NB4 (cell line): ENCODE results near the gene CD3E.

Experiments used
- CTCF ChIP-seq: IDR thresholded peaks from one replicate; pipeline ENCODE4 v1.5.1; 2012; ENCODE audit warnings: low read depth, low read length
- MYC ChIP-seq: IDR thresholded peaks from 2 replicates; pipeline ENCODE4 v1.6.1; 2011; ENCODE audit warnings: low read depth, low read length
- POLR2A ChIP-seq: IDR thresholded peaks from 2 replicates; pipeline ENCODE4 v1.6.1; 2011; ENCODE audit warnings: mild to moderate bottlenecking; ENCODE audit not compliant: insufficient read length; ENCODE audit errors: extremely low read depth

GRCh38 chr11:118259138-118259537 is 45.4 kb upstream of the CD3E start:
- TF ChIP-seq CTCF (no peak), POLR2A (no peak), MYC (no peak)
